ENCODE data around the gene EFCAB8.

The EFCAB8 gene

DNA sequence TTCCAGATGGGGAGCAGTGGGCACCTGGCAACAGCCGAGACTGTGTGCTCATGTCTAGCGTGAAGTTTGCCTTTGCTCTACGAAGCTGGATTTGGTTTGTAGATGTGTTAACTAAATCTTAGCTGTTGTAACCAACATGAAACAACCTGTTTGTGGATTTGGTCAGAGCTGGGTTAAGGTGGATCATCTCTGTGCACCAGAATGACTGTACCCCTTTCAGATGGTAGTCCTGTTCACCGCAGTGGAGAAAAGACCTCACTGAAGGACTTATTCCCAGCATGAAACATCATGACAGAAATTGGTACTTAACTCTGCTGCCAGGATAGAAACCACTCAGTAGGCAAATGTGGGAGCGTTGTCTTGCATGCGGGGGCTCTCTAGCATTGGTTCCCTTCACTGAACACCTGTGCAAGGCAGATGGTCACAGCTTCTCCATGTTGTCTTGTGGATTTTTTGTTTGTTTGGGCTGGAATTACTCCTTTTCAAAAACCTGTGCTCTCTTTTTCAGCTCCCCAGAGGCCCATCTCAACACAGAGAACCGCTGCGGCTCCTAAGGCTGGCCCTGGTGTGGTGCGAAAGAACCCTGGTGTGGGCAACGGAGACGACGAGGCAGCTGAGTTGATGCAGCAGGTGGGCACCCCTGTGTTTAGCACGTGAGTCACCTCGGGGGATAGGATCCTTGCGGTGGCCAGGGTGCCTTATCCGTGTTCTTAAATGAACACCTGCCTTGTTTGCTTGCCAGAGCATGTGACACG is 19.3 kb upstream of the EFCAB8 start:
- no peak overlapping the region for H3K14ac ChIP-seq (ENCODE audit: low read length)
- H3K4me3 ChIP-seq (ENCODE audit: low read depth, low read length) = no peak overlapping the region
- H3K9me3 ChIP-seq (ENCODE audit: insufficient read depth, low read depth, low read length) = no peaks in the 10 kb centered on the region
- no peak overlapping the region for H4K91ac ChIP-seq (ENCODE audit: low read depth, low read length)
- no peak overlapping the region for H3K4me2 ChIP-seq (ENCODE audit: low read length)
- H3K9ac ChIP-seq (ENCODE audit: low read length) = no peak overlapping the region
- no peak overlapping the region for H2BK5ac ChIP-seq (ENCODE audit: low read depth, low read length, poor library complexity)
- no peak overlapping the region for H2AK5ac ChIP-seq (ENCODE audit: low read length)
- no peak overlapping the region for H4K8ac ChIP-seq (ENCODE audit: low read depth, low read length)
- H2BK120ac ChIP-seq (ENCODE audit: insufficient read depth, low read length, poor library complexity) = no peak overlapping the region
- WGBS (ENCODE audit: extremely low coverage, insufficient coverage, insufficient read length) = no CpG with 5 or more reads among the region's 17 CpGs
- H3K23ac ChIP-seq (ENCODE audit: low read length) = no peak overlapping the region
- DNase-seq = no peak
- no peak overlapping the region for H2BK12ac ChIP-seq (ENCODE audit: low read length)
- peaks cover 35 to 54% of the 10 kb centered on the region in 2 experiments for H3K36me3 ChIP-seq (ENCODE audit: control insufficient read depth in 1 of 2, insufficient read depth in 2 of 2, low read length in 2 of 2)
- no peak overlapping the region for H3K27ac ChIP-seq (ENCODE audit: low read depth, low read length)
- no peaks in the 10 kb centered on the region for H3K79me2 ChIP-seq (ENCODE audit: control insufficient read depth, insufficient read depth, low read length, poor library complexity)
- H3K4me1 ChIP-seq (ENCODE audit: control insufficient read depth in 1 of 2, insufficient read depth in 2 of 2, low read length in 2 of 2) = no peaks in the 10 kb centered on the region
- no peak overlapping the region for H4K12ac ChIP-seq (ENCODE audit: low read depth, low read length)
- H3K4ac ChIP-seq (ENCODE audit: low read depth, low read length) = no peak overlapping the region
- H2AFZ ChIP-seq (ENCODE audit: insufficient read depth, low read length, poor library complexity) = no peak overlapping the region
- H3K79me1 ChIP-seq (ENCODE audit: low read length) = no peaks in the 10 kb centered on the region
- no peak overlapping the region for H3K18ac ChIP-seq (ENCODE audit: low read length)
- H3K27me3 ChIP-seq (ENCODE audit: insufficient read depth, low read length) = no peaks in the 10 kb centered on the region

DNA sequence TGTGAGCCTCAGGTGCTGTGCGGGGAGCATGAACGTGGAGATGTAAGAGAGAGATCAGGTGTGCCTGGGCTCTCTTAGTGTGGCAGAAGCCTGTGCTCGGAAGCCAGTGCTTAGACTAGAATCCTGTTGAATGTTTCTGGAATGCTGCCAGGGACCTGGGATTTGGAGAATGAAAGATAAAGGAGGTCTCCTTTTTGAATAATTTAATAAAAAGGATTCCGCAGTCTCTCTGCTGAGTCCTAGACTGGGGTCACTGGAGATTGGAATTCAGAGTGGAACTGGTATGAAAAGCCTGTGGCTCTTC is 18.8 kb upstream of the EFCAB8 start:
- no peak overlapping the region for H3K4ac ChIP-seq (ENCODE audit: low read depth, low read length)
- no peak overlapping the region for H2AFZ ChIP-seq (ENCODE audit: insufficient read depth, low read length, poor library complexity)
- no peak overlapping the region for H3K9ac ChIP-seq (ENCODE audit: low read length)
- H3K79me2 ChIP-seq (ENCODE audit: control insufficient read depth, insufficient read depth, low read length, poor library complexity) = no peaks in the 10 kb centered on the region
- H3K4me2 ChIP-seq (ENCODE audit: low read length) = no peak overlapping the region
- no peak overlapping the region for H2BK5ac ChIP-seq (ENCODE audit: low read depth, low read length, poor library complexity)
- no peak overlapping the region for H3K23ac ChIP-seq (ENCODE audit: low read length)
- no peak overlapping the region for H4K8ac ChIP-seq (ENCODE audit: low read depth, low read length)
- H4K91ac ChIP-seq (ENCODE audit: low read depth, low read length) = no peak overlapping the region
- H3K4me3 ChIP-seq (ENCODE audit: low read depth, low read length) = no peak overlapping the region
- no peaks in the 10 kb centered on the region for H3K9me3 ChIP-seq (ENCODE audit: insufficient read depth, low read depth, low read length)
- no peak overlapping the region for H3K27ac ChIP-seq (ENCODE audit: low read depth, low read length)
- no peak overlapping the region for H3K18ac ChIP-seq (ENCODE audit: low read length)
- H3K27me3 ChIP-seq (ENCODE audit: insufficient read depth, low read length) = no peaks in the 10 kb centered on the region
- no peak overlapping the region for H3K14ac ChIP-seq (ENCODE audit: low read length)
- no peak overlapping the region for H2AK5ac ChIP-seq (ENCODE audit: low read length)
- peaks cover 35 to 56% of the 10 kb centered on the region in 2 experiments for H3K36me3 ChIP-seq (ENCODE audit: control insufficient read depth in 1 of 2, insufficient read depth in 2 of 2, low read length in 2 of 2)
- H2BK120ac ChIP-seq (ENCODE audit: insufficient read depth, low read length, poor library complexity) = no peak overlapping the region
- H3K79me1 ChIP-seq (ENCODE audit: low read length) = no peaks in the 10 kb centered on the region
- no peaks in the 10 kb centered on the region for H3K4me1 ChIP-seq (ENCODE audit: control insufficient read depth in 1 of 2, insufficient read depth in 2 of 2, low read length in 2 of 2)
- no peak overlapping the region for H2BK12ac ChIP-seq (ENCODE audit: low read length)
- no peak for DNase-seq
- no peak overlapping the region for H4K12ac ChIP-seq (ENCODE audit: low read depth, low read length)
- WGBS (ENCODE audit: extremely low coverage, insufficient coverage, insufficient read length) = no CpG with 5 or more reads among the region's 4 CpGs

DNA sequence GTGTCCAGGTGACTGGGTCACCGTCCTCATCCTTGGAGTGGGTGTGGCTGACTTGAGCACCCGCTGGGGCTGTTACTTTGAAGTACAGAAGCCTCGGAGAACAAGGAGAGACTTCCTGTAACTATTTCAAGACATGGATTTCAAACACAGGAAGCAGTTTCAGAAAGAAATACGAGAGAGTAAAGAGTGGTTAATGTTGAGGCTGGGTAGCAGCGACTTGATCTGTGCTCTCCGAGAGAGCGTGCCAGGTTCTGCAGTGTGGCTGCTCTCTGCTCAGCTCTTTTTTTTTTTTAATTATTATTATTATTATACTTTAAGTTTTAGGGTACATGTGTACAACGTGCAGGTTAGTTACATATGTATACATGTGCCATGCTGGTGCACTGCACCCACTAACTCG is 17.5 kb upstream of the EFCAB8 start:
- Histone ChIP-seq H4K91ac (ENCODE audit: low read depth, low read length) (no peak overlapping the region), H3K79me2 (ENCODE audit: control insufficient read depth, insufficient read depth, low read length, poor library complexity) (no peaks in the 10 kb centered on the region), H2AFZ (ENCODE audit: insufficient read depth, low read length, poor library complexity) (no peak overlapping the region), H3K9ac (ENCODE audit: low read length) (no peak overlapping the region), H3K27ac (ENCODE audit: low read depth, low read length) (no peak overlapping the region), H2BK5ac (ENCODE audit: low read depth, low read length, poor library complexity) (no peak overlapping the region), H3K23ac (ENCODE audit: low read length) (no peak overlapping the region), H3K4ac (ENCODE audit: low read depth, low read length) (no peak overlapping the region), H3K9me3 (ENCODE audit: insufficient read depth, low read depth, low read length) (no peaks in the 10 kb centered on the region), H3K36me3 (ENCODE audit: control insufficient read depth in 1 of 2, insufficient read depth in 2 of 2, low read length in 2 of 2) (peaks cover 30 to 50% of the 10 kb centered on the region in 2 experiments), H3K79me1 (ENCODE audit: low read length) (no peaks in the 10 kb centered on the region), H4K8ac (ENCODE audit: low read depth, low read length) (no peak overlapping the region), H3K27me3 (ENCODE audit: insufficient read depth, low read length) (no peaks in the 10 kb centered on the region), H3K18ac (ENCODE audit: low read length) (no peak overlapping the region), H2BK12ac (ENCODE audit: low read length) (no peak overlapping the region), H2AK5ac (ENCODE audit: low read length) (no peak overlapping the region), H3K4me2 (ENCODE audit: low read length) (no peak overlapping the region), H4K12ac (ENCODE audit: low read depth, low read length) (no peak overlapping the region), H3K14ac (ENCODE audit: low read length) (no peak overlapping the region), H3K4me3 (ENCODE audit: low read depth, low read length) (no peak overlapping the region), H2BK120ac (ENCODE audit: insufficient read depth, low read length, poor library complexity) (no peak overlapping the region), H3K4me1 (ENCODE audit: control insufficient read depth in 1 of 2, insufficient read depth in 2 of 2, low read length in 2 of 2) (no peaks in the 10 kb centered on the region)
- no peak for DNase-seq
- WGBS (ENCODE audit: extremely low coverage, insufficient coverage, insufficient read length) = no CpG with 5 or more reads among the region's 9 CpGs

DNA sequence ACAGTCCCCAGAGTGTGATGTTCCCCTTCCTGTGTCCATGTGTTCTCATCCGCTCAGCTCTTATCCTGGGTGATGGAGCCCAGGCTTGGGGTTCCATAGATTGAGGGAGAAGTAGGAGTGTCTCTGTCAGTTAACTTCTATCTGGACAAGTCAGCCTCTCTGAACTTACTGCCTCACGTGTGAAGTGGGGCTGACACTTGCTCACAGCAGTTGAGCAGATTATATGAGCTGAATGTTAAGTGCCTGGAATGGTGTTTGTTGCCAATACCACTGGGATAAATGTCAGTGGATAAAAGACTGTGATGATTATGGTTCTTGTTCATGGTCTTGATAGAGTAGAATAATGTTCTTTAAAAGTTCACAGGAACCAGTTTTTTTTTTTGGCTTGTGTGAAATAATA is 17.1 kb upstream of the EFCAB8 start:
- Histone ChIP-seq H2BK12ac (ENCODE audit: low read length) (no peak overlapping the region), H4K12ac (ENCODE audit: low read depth, low read length) (no peak overlapping the region)

More for the DNA sequence above, 17.1 kb upstream of the EFCAB8 start:
- no CpG with 5 or more reads among the region's 2 CpGs for WGBS (ENCODE audit: extremely low coverage, insufficient coverage, insufficient read length)
- H4K8ac ChIP-seq (ENCODE audit: low read depth, low read length) = no peak overlapping the region
- H2AK5ac ChIP-seq (ENCODE audit: low read length) = no peak overlapping the region
- no peak overlapping the region for H2BK120ac ChIP-seq (ENCODE audit: insufficient read depth, low read length, poor library complexity)
- no peak overlapping the region for H3K23ac ChIP-seq (ENCODE audit: low read length)
- no peak overlapping the region for H3K4ac ChIP-seq (ENCODE audit: low read depth, low read length)
- H4K91ac ChIP-seq (ENCODE audit: low read depth, low read length) = no peak overlapping the region
- H3K27ac ChIP-seq (ENCODE audit: low read depth, low read length) = no peak overlapping the region
- H3K14ac ChIP-seq (ENCODE audit: low read length) = no peak overlapping the region
- H3K79me2 ChIP-seq (ENCODE audit: control insufficient read depth, insufficient read depth, low read length, poor library complexity) = no peaks in the 10 kb centered on the region
- H3K36me3 ChIP-seq (ENCODE audit: control insufficient read depth in 1 of 2, insufficient read depth in 2 of 2, low read length in 2 of 2) = peaks cover 30 to 52% of the 10 kb centered on the region in 2 experiments
- no peak overlapping the region for H3K4me2 ChIP-seq (ENCODE audit: low read length)
- H3K79me1 ChIP-seq (ENCODE audit: low read length) = no peaks in the 10 kb centered on the region
- H3K18ac ChIP-seq (ENCODE audit: low read length) = no peak overlapping the region
- H3K9me3 ChIP-seq (ENCODE audit: insufficient read depth, low read depth, low read length) = no peaks in the 10 kb centered on the region
- no peak for DNase-seq
- H3K4me1 ChIP-seq (ENCODE audit: control insufficient read depth in 1 of 2, insufficient read depth in 2 of 2, low read length in 2 of 2) = no peaks in the 10 kb centered on the region
- no peaks in the 10 kb centered on the region for H3K27me3 ChIP-seq (ENCODE audit: insufficient read depth, low read length)
- H2BK5ac ChIP-seq (ENCODE audit: low read depth, low read length, poor library complexity) = no peak overlapping the region
- H3K4me3 ChIP-seq (ENCODE audit: low read depth, low read length) = no peak overlapping the region
- H3K9ac ChIP-seq (ENCODE audit: low read length) = no peak overlapping the region
- H2AFZ ChIP-seq (ENCODE audit: insufficient read depth, low read length, poor library complexity) = no peak overlapping the region
